22Rv1 (cell line): Measurements from ENCODE around the gene NCKIPSD.

Experiments
- H3K27ac ChIP-seq: fragments of 450-650 bp; 2 replicates; pipeline ENCODE4 v1.5.1; 2017
- ZFX ChIP-seq: fragments of 450-650 bp; IDR thresholded peaks from 2 replicates; pipeline ENCODE4 v1.6.1; 2017; ENCODE audit warnings: antibody characterized with exemption, borderline replicate concordance
- TF ChIP-seq, protein P1 (sequence below): fragments of 450-650 bp; IDR thresholded peaks from 2 replicates; pipeline ENCODE4 v1.5.1; 2017; ENCODE audit warnings: mild to moderate bottlenecking

Gene NCKIPSD

GRCh38 chr3:48636149-48636655 lies 49.5 kb downstream of the NCKIPSD start:
- H3K27ac ChIP-seq = peak overlapping the region; percentile 85
- TF ChIP-seq, protein P1, sequence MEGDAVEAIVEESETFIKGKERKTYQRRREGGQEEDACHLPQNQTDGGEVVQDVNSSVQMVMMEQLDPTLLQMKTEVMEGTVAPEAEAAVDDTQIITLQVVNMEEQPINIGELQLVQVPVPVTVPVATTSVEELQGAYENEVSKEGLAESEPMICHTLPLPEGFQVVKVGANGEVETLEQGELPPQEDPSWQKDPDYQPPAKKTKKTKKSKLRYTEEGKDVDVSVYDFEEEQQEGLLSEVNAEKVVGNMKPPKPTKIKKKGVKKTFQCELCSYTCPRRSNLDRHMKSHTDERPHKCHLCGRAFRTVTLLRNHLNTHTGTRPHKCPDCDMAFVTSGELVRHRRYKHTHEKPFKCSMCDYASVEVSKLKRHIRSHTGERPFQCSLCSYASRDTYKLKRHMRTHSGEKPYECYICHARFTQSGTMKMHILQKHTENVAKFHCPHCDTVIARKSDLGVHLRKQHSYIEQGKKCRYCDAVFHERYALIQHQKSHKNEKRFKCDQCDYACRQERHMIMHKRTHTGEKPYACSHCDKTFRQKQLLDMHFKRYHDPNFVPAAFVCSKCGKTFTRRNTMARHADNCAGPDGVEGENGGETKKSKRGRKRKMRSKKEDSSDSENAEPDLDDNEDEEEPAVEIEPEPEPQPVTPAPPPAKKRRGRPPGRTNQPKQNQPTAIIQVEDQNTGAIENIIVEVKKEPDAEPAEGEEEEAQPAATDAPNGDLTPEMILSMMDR = no peak
- no peak for TF ChIP-seq ZFX

- TF ChIP-seq, protein P1 = peak; percentile 76
- TF ChIP-seq ZFX = no peak
- peak within 1 kb of the TSS; percentile 85 for H3K27ac ChIP-seq
Measured at GRCh38 chr3:48635222-48636021, 50.3 kb downstream of the NCKIPSD start, which contains the start of gene SLC26A6. Gene SLC26A6 (minus strand): TSS chr3:48635461. CDS start chr3:48635393, 68 bp downstream.

GRCh38 chr3:48634661-48635221 lies 51.0 kb downstream of the NCKIPSD start:
- H3K27ac ChIP-seq = peak overlapping the region; percentile 85

DNA sequence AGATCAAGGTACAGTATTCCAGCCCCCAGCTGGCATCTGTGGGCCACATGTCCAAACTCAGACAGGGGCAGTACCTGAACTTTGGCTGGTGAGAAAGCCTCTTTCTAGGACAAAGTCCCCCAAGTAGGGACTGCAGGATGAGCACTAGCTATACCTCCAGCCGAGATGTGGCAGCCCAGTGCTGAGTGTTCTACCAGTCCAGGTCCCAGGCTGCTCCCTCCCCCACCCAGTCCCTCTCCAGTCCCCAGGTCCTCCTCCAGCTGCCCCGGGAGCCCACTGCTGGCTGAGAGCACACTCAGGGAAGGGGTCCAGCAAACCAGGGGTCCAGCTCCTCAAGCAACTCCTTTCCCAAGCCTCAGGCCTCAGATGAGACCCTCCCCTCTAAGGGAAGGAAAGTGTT lies 52.0 kb downstream of the NCKIPSD start:
- H3K27ac ChIP-seq = peak overlapping the region; percentile 85
- TF ChIP-seq, protein P1 = no peak
- no peak for TF ChIP-seq ZFX

More at GRCh38 chr3:48634661-48635221, 51.0 kb downstream of the NCKIPSD start:
- TF ChIP-seq, protein P1 = no peak
- TF ChIP-seq ZFX = no peak

- H3K27ac ChIP-seq = no peak overlapping the region
- TF ChIP-seq, protein P1 = no peak
- no peak for TF ChIP-seq ZFX
Measured at GRCh38 chr3:48633256-48633655, 52.5 kb downstream of the NCKIPSD start.

- no peak overlapping the region for H3K27ac ChIP-seq
- TF ChIP-seq ZFX = no peak
- TF ChIP-seq, protein P1 = no peak
Measured at GRCh38 chr3:48631516-48632448, 53.9 kb downstream of the NCKIPSD start.
